SH-SY5Y (cell line): Measurements from ENCODE around the gene PIPOX.

Experiments
- GATA2 ChIP-seq: IDR thresholded peaks from 2 replicates; pipeline ENCODE4 v1.6.1; 2011; ENCODE audit warnings: mild to moderate bottlenecking, low read depth, low read length
- GATA3 ChIP-seq: IDR thresholded peaks from 2 replicates; pipeline ENCODE4 v1.6.1; 2011; ENCODE audit warnings: low read depth, mild to moderate bottlenecking, low read length, moderate library complexity

GRCh38 chr17:29086628-29087332 lies 43.8 kb downstream of the PIPOX start:
- TF ChIP-seq GATA2: no peak
- no peak for TF ChIP-seq GATA3
